Hepatic stellate cell (primary cell): Measurements from ENCODE around the gene BMP6.
A peak's percentile ranks its signal among the peaks of the same experiment; 100 is the strongest.

Experiments used
- DNase-seq: peaks from one replicate; pipeline ENCODE4 v3.0.0; 2011; ENCODE audit warnings: low spot score

Gene BMP6

GRCh38 chr6:7720346-7720745 is 5.6 kb upstream of the BMP6 start:
- no peak for DNase-seq

GRCh38 chr6:7721649-7722048 is 4.2 kb upstream of the BMP6 start:
- DNase-seq: peak; percentile 28

GRCh38 chr6:7723041-7723447 is 2.9 kb upstream of the BMP6 start:
- DNase-seq: peak; percentile 49

- DNase-seq: no peak
Observed at GRCh38 chr6:7723554-7723953, 2.3 kb upstream of the BMP6 start.

GRCh38 chr6:7725412-7725811 is 487 bp upstream of the BMP6 start:
- DNase-seq: no peak

DNA sequence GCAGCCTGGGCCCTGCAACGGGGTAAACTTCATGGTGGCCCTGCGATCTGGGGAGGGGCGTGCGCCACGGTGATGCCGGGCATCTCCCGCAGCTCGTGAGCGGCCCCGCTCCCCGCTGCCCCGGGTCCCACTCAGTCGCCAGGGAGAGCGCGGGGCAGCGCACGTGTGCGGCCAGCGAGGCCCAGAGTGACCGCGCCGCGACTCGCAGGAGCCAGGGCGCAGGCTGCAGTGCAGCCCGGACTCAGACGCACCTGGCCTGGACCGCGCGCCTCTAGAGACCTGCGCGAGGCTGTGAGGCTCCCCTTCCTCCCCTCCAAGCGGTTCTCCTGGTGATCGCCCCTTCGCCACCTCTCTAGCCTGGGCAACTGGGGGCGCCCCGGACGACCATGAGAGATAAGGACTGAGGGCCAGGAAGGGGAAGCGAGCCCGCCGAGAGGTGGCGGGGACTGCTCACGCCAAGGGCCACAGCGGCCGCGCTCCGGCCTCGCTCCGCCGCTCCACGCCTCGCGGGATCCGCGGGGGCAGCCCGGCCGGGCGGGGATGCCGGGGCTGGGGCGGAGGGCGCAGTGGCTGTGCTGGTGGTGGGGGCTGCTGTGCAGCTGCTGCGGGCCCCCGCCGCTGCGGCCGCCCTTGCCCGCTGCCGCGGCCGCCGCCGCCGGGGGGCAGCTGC is 652 bp downstream of the BMP6 start:
- DNase-seq: peak; percentile 14

GRCh38 chr6:7727086-7727945 is 1.4 kb downstream of the BMP6 start:
- peak; percentile 29 for DNase-seq

DNA sequence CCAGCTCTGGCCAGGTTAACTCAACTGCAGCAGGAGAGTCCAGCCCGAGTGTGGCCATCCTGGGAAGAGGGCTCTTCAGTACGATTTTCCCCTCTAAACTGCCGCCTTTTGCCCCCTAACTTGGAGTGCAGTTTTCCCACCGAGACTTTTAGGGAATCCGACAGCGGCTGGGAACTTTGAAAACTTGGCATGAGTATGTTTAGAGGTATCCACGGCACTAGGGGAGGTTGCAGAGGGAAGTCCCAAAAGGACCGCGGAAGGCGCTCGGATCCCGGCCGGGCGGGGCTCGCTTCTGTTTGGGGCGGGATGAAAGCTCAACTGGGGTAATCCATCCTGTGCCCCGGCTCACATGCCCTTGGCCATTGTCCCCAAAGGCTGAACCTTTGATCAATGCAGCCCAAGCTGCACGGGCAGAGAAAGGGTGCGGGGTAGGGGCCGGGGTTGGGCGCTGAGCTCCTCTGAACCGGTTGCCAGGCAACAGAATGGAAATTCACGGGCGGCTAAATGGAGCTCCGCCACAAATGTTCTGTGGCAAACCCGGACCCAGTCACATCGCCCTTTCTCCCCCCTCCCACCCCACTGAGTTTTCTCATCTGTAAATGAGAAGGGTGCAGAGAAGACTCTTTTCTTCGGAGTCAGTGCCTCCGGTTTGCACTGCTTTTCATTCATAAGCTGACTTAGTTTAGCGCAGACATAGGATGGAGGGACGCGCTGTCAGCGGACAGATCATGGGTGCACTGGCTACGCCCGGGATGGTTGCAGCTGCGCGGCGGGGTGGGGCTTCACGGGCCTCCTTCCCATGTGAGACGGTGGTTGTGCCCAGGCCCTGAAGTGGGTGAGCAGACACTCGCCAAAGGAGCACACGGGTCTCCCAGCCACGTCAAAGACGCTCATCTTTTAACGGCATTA is 2.3 kb downstream of the BMP6 start:
- peak; percentile 36 for DNase-seq

- DNase-seq: peak; percentile 7
Observed at GRCh38 chr6:7728855-7729590, 3.1 kb downstream of the BMP6 start.

- DNase-seq: no peak
Observed at GRCh38 chr6:7730001-7730783, 4.3 kb downstream of the BMP6 start.

GRCh38 chr6:7730784-7731227 is 4.9 kb downstream of the BMP6 start:
- peak; percentile 56 for DNase-seq

- no peak for DNase-seq
Observed at GRCh38 chr6:7731294-7731693, 5.4 kb downstream of the BMP6 start.

GRCh38 chr6:7732228-7732627 is 6.3 kb downstream of the BMP6 start:
- DNase-seq: no peak

- DNase-seq: no peak
Observed at GRCh38 chr6:7734707-7735383, 8.9 kb downstream of the BMP6 start.

DNA sequence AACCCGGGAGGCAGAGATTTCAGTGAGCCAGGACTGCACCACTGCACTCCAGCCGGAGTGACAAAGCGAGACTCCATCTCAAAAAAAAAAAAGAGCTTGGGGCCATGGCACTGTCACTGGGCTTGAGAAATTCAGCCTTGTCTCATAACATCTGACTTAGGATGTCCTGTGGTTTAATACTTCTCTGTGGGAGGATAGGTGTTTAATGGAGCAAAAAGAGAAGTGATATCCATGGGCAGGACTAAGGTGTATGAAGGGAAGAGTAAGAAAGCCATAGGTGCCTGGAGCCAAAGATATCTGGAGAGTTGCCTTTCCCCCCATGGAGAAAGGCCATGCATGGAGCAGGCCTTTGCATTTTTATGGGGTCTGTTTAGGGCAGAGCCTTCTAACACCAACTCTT is 11.2 kb downstream of the BMP6 start:
- DNase-seq: no peak

GRCh38 chr6:7737867-7738266 is 12.0 kb downstream of the BMP6 start:
- no peak for DNase-seq

DNA sequence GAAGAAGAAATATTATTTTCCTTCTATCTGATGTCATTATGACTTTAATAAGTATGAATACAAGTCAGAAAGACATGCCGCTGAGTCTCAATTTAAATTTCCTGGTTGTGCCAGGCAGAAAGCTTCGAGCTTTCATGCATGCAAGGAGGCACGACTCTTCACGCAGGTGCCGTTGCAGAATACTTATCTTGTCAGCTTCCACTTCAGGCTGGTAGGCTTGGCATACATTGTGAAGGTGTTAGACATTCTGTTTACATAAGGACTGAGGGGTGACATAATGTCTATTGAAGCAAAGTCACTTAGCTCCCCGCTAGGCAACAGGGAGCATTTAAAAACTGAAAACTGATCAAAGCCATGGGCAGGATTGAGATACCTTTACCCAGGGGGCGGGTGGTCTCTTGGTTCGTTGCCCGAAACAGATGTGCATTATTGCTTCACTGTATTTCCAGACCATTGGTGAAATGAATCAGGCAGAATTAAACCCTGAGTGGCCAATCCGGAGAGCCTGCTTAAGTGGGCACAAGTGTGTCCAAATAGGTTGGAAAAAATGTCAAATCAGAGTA is 16.4 kb downstream of the BMP6 start:
- DNase-seq: no peak

DNA sequence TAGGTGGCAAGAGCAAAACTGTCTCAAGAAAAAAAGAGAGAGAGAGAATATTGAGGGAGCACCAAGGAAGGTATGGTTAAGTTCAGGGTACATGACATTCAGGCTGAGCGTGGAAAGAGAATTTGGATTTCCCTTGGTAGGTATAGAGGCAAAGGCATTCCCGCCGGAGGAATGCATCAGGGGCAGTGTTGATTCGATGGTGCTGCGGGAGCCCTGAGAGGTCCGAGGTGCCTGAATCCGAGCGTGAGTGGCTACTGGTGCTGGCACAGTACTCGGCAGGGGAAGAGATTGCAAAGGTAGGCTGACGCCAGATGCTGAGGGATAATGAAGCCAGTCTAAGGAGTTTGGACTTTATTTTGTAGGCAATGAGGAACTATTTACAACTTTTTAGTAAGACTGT is 20.0 kb downstream of the BMP6 start:
- DNase-seq: no peak

DNA sequence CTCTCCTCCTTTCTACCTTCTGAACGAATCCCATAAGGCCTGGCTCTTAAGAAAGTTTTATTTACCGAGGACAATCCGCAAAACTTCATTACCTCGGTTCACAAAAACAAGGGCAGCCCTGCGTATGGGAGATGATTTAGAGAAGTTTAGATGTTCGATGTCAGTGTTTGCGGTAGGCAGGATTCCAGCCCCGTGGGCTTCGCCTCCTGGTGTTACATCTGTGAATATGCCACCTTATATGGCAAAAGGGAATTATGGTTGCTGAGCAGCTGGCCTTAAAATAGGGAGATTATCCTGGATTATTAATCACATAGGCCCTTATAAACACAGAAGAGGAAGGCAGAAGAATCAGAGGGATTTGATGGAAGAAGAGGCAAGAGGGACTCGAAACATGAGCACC is 21.1 kb downstream of the BMP6 start:
- DNase-seq: no peak

DNA sequence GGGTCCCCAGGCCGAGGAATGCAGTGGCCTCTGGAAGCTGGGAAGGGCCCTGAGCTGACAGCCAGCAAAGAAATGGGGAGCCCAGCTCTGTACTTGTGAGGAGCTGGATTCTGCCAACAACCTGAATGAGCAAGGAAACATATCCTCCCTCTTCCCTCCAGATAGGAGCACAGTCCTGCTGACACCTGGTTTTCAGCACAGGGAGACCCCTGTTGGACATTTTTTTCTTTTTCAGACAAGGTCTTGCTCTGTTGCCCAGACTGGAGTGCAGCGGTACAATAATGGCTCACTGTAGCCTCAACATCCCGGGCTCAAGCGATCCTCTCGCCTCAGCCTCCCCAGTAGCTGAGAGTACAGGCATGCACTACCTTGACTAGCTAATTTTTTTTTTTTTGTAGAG is 21.5 kb downstream of the BMP6 start:
- no peak for DNase-seq
